ENCODE measurements around the gene NPEPL1. TPM values are rescaled to one million over a fixed set of nuclear protein-coding genes. Genes with fewer than 3 reads are reported as not detected.

The NPEPL1 gene
- total and polyA plus RNA-seq, 10 of the 15 experiments (the other 5 are each of a cell fraction or from before 2014, with no cell fraction given): 0.08 to 21.3 (median 10.2) TPM

- TF ChIP-seq CTCF (IDR thresholded peaks at IDR 0.05 in 2 of 3, conservative IDR thresholded peaks at IDR 0.05 in 1 of 3; ENCODE audit: control insufficient read depth in 2 of 3, extremely low read depth in 1 of 3, insufficient read depth in 1 of 3, low read depth in 3 of 3, low read length in 3 of 3) (peak in 2 of 3 experiments; percentile 41 to 62; a peak in 4 of 6 replicates), TAF1 (IDR thresholded peaks at IDR 0.05; ENCODE audit: borderline replicate concordance, low read depth, low read length) (peak; percentile 24; the same call in 1 of the 2 replicates), CBX3 (IDR thresholded peaks at IDR 0.05; ENCODE audit: borderline replicate concordance, low read depth) (no peak), PKNOX1 (IDR thresholded peaks at IDR 0.05) (no peak), RAD21 (IDR thresholded peaks at IDR 0.05; ENCODE audit: insufficient read depth, low read depth, low read length) (peak; percentile 43; the same call in 1 of the 2 replicates), MLLT1 (IDR thresholded peaks at IDR 0.05) (no peak), BCLAF1 (IDR thresholded peaks at IDR 0.05) (no peak), MYC (IDR thresholded peaks at IDR 0.05; ENCODE audit: insufficient read depth, insufficient read length, insufficient replicate concordance, low read length, severe bottlenecking) (no peak), ZNF217 (IDR thresholded peaks at IDR 0.05) (0 out of 2 replicates have a peak, but pooled peaks have one; percentile 35), ZBED1 (IDR thresholded peaks at IDR 0.05; ENCODE audit: borderline replicate concordance) (no peak), SMAD1 (IDR thresholded peaks at IDR 0.05; ENCODE audit: low read depth, partially characterized antibody) (no peak), NFXL1 (IDR thresholded peaks at IDR 0.05; ENCODE audit: borderline replicate concordance) (0 out of 2 replicates have a peak, but pooled peaks have one; percentile 13), MTA3 (IDR thresholded peaks at IDR 0.05; ENCODE audit: borderline replicate concordance, low read length) (no peak), GABPA (IDR thresholded peaks at IDR 0.05; ENCODE audit: low read depth) (no peak), STAT1 (conservative IDR thresholded peaks at IDR 0.05) (no peak), YY1 (IDR thresholded peaks at IDR 0.05; ENCODE audit: low read depth, low read length) (0 out of 2 replicates have a peak, but pooled peaks have one; percentile 17), DPF2 (IDR thresholded peaks at IDR 0.05) (peak; percentile 64)
Observed at GRCh38 chr20:58650181-58650775, 42.3 kb upstream of the NPEPL1 start (continued).

All from GM12878 (cell line).